SHP77 (cell line): ENCODE measurements around the gene DCTN2.

Experiments
- DNase-seq, 2 experiments: peaks; one replicate each; lab custom pipeline; 2025; lab: John Stamatoyannopoulos, UW

The DCTN2 gene

GRCh38 chr12:57488402-57489156 is 58.4 kb downstream of the DCTN2 start:
- no peak for DNase-seq

- peak; percentile 95 to 97 for DNase-seq
Measured at GRCh38 chr12:57487597-57488401, 59.2 kb downstream of the DCTN2 start, which contains the start of gene MARS1. Gene MARS1 (plus strand): TSS chr12:57488068. CDS start chr12:57488091, 23 bp downstream.

GRCh38 chr12:57487055-57487596 is 59.9 kb downstream of the DCTN2 start:
- DNase-seq: no peak

- no peak for DNase-seq
Measured at GRCh38 chr12:57485695-57486094, 61.3 kb downstream of the DCTN2 start.

- no peak for DNase-seq
Measured at GRCh38 chr12:57483466-57483865, 63.5 kb downstream of the DCTN2 start.

GRCh38 chr12:57481671-57482070 is 65.3 kb downstream of the DCTN2 start:
- no peak for DNase-seq
